GM12874 (cell line): Measurements from ENCODE around the gene ATR.

Experiments
- CTCF ChIP-seq: IDR thresholded peaks from 2 replicates; pipeline ENCODE4 v1.5.1; 2011; ENCODE audit warnings: low read depth, mild to moderate bottlenecking, control low read depth, low read length, moderate library complexity; ENCODE audit not compliant: insufficient read depth

Gene ATR

GRCh38 chr3:142566096-142566495, 12.4 kb downstream of the ATR start:
- no peak for TF ChIP-seq CTCF

- no peak for TF ChIP-seq CTCF
Measured at GRCh38 chr3:142563496-142563997, 15.0 kb downstream of the ATR start.

- TF ChIP-seq CTCF = no peak
Measured at GRCh38 chr3:142560118-142560517, 18.4 kb downstream of the ATR start.

GRCh38 chr3:142553741-142554140, 24.8 kb downstream of the ATR start:
- no peak for TF ChIP-seq CTCF

GRCh38 chr3:142549986-142550385, 28.5 kb downstream of the ATR start:
- TF ChIP-seq CTCF = no peak

- no peak for TF ChIP-seq CTCF
Measured at GRCh38 chr3:142543307-142543706, 35.2 kb downstream of the ATR start.

- TF ChIP-seq CTCF = no peak
Measured at GRCh38 chr3:142542054-142542453, 36.5 kb downstream of the ATR start.

- TF ChIP-seq CTCF = no peak
Measured at GRCh38 chr3:142536519-142536918, 42.0 kb downstream of the ATR start.
